Measurements from ENCODE around the gene MCTP2. TPM values are rescaled to one million over a fixed set of nuclear protein-coding genes. Genes with fewer than 3 reads are reported as not detected.

MCTP2 gene
- total RNA-seq, 1 experiment from 2014 or later = 0.19 TPM

GRCh38 chr15:94246016-94246415 is 14.7 kb downstream of the MCTP2 start:
- no peak for DNase-seq (ENCODE audit: low spot score)
- Histone ChIP-seq H3K27ac (ENCODE audit: low read depth, low read length, poor library complexity, severe bottlenecking) (no peak overlapping the region), H3K4me1 (ENCODE audit: insufficient read depth, low read length, poor library complexity, severe bottlenecking) (no peaks in the 10 kb centered on the region), H3K27me3 (replicated peaks; ENCODE audit: insufficient read depth, low read depth, low read length, poor library complexity) (no peaks in the 10 kb centered on the region), H3K9me3 (ENCODE audit: low read depth, low read length, poor library complexity, severe bottlenecking) (no peaks in the 10 kb centered on the region), H3K4me3 (ENCODE audit: low read depth, low read length, poor library complexity, severe bottlenecking) (no peak overlapping the region), H3K36me3 (ENCODE audit: insufficient read depth, low read length, poor library complexity, severe bottlenecking) (no peaks in the 10 kb centered on the region)
- BruUV-seq (replicated peaks) = no TSS peak
- no peak for TF ChIP-seq EZH2 (IDR thresholded peaks at IDR 0.05; ENCODE audit: borderline replicate concordance, low read depth, low read length, poor library complexity, severe bottlenecking)
- TF ChIP-seq CTCF (conservative IDR thresholded peaks at IDR 0.05; ENCODE audit: low read depth, low read length) = no peak
- ChIA-PET CTCF (no interaction called here), POLR2A (ENCODE audit: low non-redundant PET) (no interaction called here)
- intact Hi-C loops (cut with micrococcal nuclease; ENCODE audit: unreplicated experiment) = no loop called here

GRCh38 chr15:94247789-94248638 is 16.7 kb downstream of the MCTP2 start:
- Histone ChIP-seq H3K4me3 (ENCODE audit: low read depth, low read length, poor library complexity, severe bottlenecking) (no peak overlapping the region), H3K4me1 (ENCODE audit: insufficient read depth, low read length, poor library complexity, severe bottlenecking) (no peaks in the 10 kb centered on the region), H3K9me3 (ENCODE audit: low read depth, low read length, poor library complexity, severe bottlenecking) (no peaks in the 10 kb centered on the region), H3K36me3 (ENCODE audit: insufficient read depth, low read length, poor library complexity, severe bottlenecking) (no peaks in the 10 kb centered on the region), H3K27ac (ENCODE audit: low read depth, low read length, poor library complexity, severe bottlenecking) (no peak overlapping the region), H3K27me3 (replicated peaks; ENCODE audit: insufficient read depth, low read depth, low read length, poor library complexity) (no peaks in the 10 kb centered on the region)
- TF ChIP-seq EZH2 (IDR thresholded peaks at IDR 0.05; ENCODE audit: borderline replicate concordance, low read depth, low read length, poor library complexity, severe bottlenecking) = no peak
- no peak for TF ChIP-seq CTCF (conservative IDR thresholded peaks at IDR 0.05; ENCODE audit: low read depth, low read length)
- CTCF ChIA-PET = no interaction called here
- BruUV-seq (replicated peaks) = no TSS peak
- intact Hi-C loops (cut with micrococcal nuclease; ENCODE audit: unreplicated experiment) = no loop called here
- POLR2A ChIA-PET (ENCODE audit: low non-redundant PET) = no interaction called here
- no peak for DNase-seq (ENCODE audit: low spot score)

- Histone ChIP-seq H3K4me3 (ENCODE audit: low read depth, low read length, poor library complexity, severe bottlenecking) (no peak overlapping the region), H3K9me3 (ENCODE audit: low read depth, low read length, poor library complexity, severe bottlenecking) (no peaks in the 10 kb centered on the region), H3K36me3 (ENCODE audit: insufficient read depth, low read length, poor library complexity, severe bottlenecking) (no peaks in the 10 kb centered on the region), H3K27me3 (replicated peaks; ENCODE audit: insufficient read depth, low read depth, low read length, poor library complexity) (no peaks in the 10 kb centered on the region), H3K4me1 (ENCODE audit: insufficient read depth, low read length, poor library complexity, severe bottlenecking) (no peaks in the 10 kb centered on the region), H3K27ac (ENCODE audit: low read depth, low read length, poor library complexity, severe bottlenecking) (no peak overlapping the region)
- ChIA-PET CTCF (no interaction called here), POLR2A (ENCODE audit: low non-redundant PET) (no interaction called here)
- no peak for TF ChIP-seq CTCF (conservative IDR thresholded peaks at IDR 0.05; ENCODE audit: low read depth, low read length)
- TF ChIP-seq EZH2 (IDR thresholded peaks at IDR 0.05; ENCODE audit: borderline replicate concordance, low read depth, low read length, poor library complexity, severe bottlenecking) = no peak
- BruUV-seq (replicated peaks) = no TSS peak
- DNase-seq (ENCODE audit: low spot score) = no peak
- intact Hi-C loops (cut with micrococcal nuclease; ENCODE audit: unreplicated experiment) = no loop called here
These were observed 19.4 kb downstream of the MCTP2 start for GRCh38 chr15:94250801-94251200.
